Astrocyte (in vitro differentiated cells and primary cell): Measurements from ENCODE around the gene CRELD1.

Source experiments
- CTCF ChIP-seq: IDR thresholded peaks from 2 replicates; pipeline ENCODE4 v1.5.1; 2011; ENCODE audit warnings: low read depth, mild to moderate bottlenecking, inconsistent platforms, low read length, moderate library complexity; ENCODE audit not compliant: insufficient read depth
- EZH2 ChIP-seq: IDR thresholded peaks from 2 replicates; pipeline ENCODE4 v1.6.1; 2012; ENCODE audit warnings: mild to moderate bottlenecking, low read length, inconsistent platforms; ENCODE audit not compliant: insufficient read depth

- no peak for TF ChIP-seq CTCF
- no peak for TF ChIP-seq EZH2
These were observed 23.6 kb downstream of the CRELD1 start for GRCh38 chr3:9957214-9957613.
